Measurements from ENCODE around the gene CXXC5.

CXXC5 gene

DNA sequence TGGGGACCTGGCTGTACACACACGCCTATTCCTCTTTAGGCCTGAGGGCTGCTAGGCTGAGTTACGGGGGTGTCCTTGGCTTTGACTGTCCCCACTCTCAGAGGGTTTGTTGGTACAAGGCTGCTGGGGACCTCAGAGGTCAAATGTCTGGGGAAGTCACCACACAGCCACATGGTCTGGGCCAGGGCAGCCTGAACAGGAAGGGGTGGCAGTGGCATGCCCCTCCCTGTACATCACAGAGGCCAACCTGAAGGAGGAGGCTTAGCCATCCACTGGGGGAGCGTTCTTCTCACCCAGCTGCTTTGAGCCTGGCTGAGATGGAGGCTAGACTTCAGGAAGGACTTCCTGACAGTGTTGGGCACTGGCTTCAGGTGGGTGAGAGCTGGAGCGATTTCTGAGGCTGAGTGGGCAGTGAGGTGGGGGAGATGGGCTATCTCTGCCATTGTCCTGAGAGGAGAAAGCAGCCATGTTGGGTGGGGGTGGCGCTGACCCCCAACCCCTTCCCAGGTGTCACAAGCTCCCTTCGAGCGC is 36.3 kb downstream of the CXXC5 start:
- peaks cover 9% of the 10 kb centered on the region for H3K79me2 ChIP-seq (ENCODE audit: insufficient read depth, low read length)
- TF ChIP-seq CTCF (IDR thresholded peaks at IDR 0.05; ENCODE audit: borderline replicate concordance, extremely low read depth, low read length, poor library complexity, severe bottlenecking) = no peak
- peak; percentile 45 for ATAC-seq (ENCODE audit: insufficient read depth, low read depth)

DNA sequence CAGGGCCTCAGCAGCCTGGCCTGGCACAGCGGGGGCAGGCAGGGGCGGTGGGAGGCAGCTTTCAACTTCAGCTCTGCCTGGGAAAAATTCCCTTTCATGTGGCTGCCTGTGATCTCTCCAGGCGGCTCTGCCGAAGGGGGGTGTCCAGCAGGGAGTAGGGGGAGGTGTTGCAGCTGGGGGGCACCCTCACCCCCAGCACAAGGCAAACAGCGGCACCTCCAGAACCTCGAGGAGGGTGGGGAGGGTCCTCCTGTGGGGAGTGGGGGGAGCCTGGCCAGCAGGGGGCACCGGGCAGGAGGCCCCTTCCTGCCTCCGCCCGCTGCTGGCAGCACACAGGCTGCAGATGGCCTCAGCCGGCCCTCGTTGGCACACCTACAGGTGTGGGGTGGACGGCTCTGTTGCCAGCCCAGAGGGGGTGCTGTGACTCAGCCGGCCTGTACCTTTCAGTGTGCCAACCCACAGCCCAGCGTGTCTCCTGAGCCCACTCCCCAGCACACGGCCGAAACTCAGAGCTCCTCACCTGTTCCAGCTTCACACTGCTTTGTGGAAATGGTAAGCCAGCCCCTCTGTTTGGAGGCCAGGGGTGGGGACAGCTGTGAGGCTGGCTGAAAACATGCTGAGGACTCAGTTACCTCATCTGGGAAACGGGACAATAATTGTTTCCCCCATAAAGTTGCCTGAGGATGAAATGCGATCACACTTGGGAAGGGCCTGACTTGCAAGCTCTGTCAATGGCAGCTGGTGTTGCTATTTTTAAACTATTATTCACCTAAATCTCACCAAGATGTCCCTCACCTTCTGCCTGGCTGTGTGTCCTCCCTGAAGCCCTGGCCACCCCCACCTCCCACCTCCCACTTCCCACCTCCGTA is 37.0 kb downstream of the CXXC5 start:
- no peak overlapping the region for H2AFZ ChIP-seq (ENCODE audit: low read depth, low read length)
- H3K79me2 ChIP-seq (ENCODE audit: insufficient read depth, low read length) = peaks cover 4% of the 10 kb centered on the region; the same call in 1 of the 2 replicates
- peaks cover 5% of the 10 kb centered on the region for H4K20me1 ChIP-seq (ENCODE audit: insufficient read depth, low read length)
- no peak for TF ChIP-seq EZH2 (IDR thresholded peaks at IDR 0.05; ENCODE audit: borderline replicate concordance, low read depth, low read length, severe bottlenecking)
- TF ChIP-seq CTCF (IDR thresholded peaks at IDR 0.05; ENCODE audit: borderline replicate concordance, extremely low read depth, low read length, poor library complexity, severe bottlenecking) = peak; percentile 42
- H3K4me1 ChIP-seq (ENCODE audit: insufficient read depth, low read length) = peaks cover 47% of the 10 kb centered on the region
- peak; percentile 78 for ATAC-seq (ENCODE audit: insufficient read depth, low read depth)
- no peaks in the 10 kb centered on the region for H3K27me3 ChIP-seq (ENCODE audit: insufficient read depth, low read length, poor library complexity)
- peak overlapping the region; percentile 35 for H3K27ac ChIP-seq (ENCODE audit: low read length)
- H3K4me2 ChIP-seq (ENCODE audit: insufficient read depth, low read length) = no peak overlapping the region
- peaks cover 40% of the 10 kb centered on the region for H3K36me3 ChIP-seq (ENCODE audit: insufficient read depth, low read length)
- DNase-seq = peak; percentile 73
- H3K9me3 ChIP-seq (ENCODE audit: insufficient read depth, low read length, severe bottlenecking) = no peaks in the 10 kb centered on the region
- H3K9ac ChIP-seq (ENCODE audit: low read depth, low read length) = no peak overlapping the region
- H3K4me3 ChIP-seq (ENCODE audit: low read depth in 1 of 2, low read length in 2 of 2) = no peak overlapping the region

More for the DNA sequence above, 36.3 kb downstream of the CXXC5 start:
- Histone ChIP-seq H3K4me2 (ENCODE audit: insufficient read depth, low read length) (no peak overlapping the region), H3K4me1 (ENCODE audit: insufficient read depth, low read length) (peaks cover 47% of the 10 kb centered on the region), H3K9me3 (ENCODE audit: insufficient read depth, low read length, severe bottlenecking) (no peaks in the 10 kb centered on the region), H3K36me3 (ENCODE audit: insufficient read depth, low read length) (peaks cover 47% of the 10 kb centered on the region), H4K20me1 (ENCODE audit: insufficient read depth, low read length) (peaks cover 6% of the 10 kb centered on the region), H2AFZ (ENCODE audit: low read depth, low read length) (no peak overlapping the region), H3K27me3 (ENCODE audit: insufficient read depth, low read length, poor library complexity) (no peaks in the 10 kb centered on the region), H3K9ac (ENCODE audit: low read depth, low read length) (no peak overlapping the region), H3K4me3 (ENCODE audit: low read depth in 1 of 2, low read length in 2 of 2) (no peak overlapping the region), H3K27ac (ENCODE audit: low read length) (peak overlapping the region; percentile 35)
- no peak for DNase-seq

- Histone ChIP-seq H2AFZ (ENCODE audit: low read depth, low read length) (no peak overlapping the region), H4K20me1 (ENCODE audit: insufficient read depth, low read length) (no peaks in the 10 kb centered on the region; the same call in 1 of the 2 replicates), H3K36me3 (ENCODE audit: insufficient read depth, low read length) (peaks cover 33% of the 10 kb centered on the region), H3K4me2 (ENCODE audit: insufficient read depth, low read length) (no peak overlapping the region), H3K27ac (ENCODE audit: low read length) (peak overlapping the region; percentile 21; the same call in 1 of the 2 replicates), H3K9me3 (ENCODE audit: insufficient read depth, low read length, severe bottlenecking) (no peaks in the 10 kb centered on the region), H3K9ac (ENCODE audit: low read depth, low read length) (no peak overlapping the region), H3K4me3 (ENCODE audit: low read depth in 1 of 2, low read length in 2 of 2) (no peak overlapping the region), H3K27me3 (ENCODE audit: insufficient read depth, low read length, poor library complexity) (no peaks in the 10 kb centered on the region), H3K4me1 (ENCODE audit: insufficient read depth, low read length) (peaks cover 47% of the 10 kb centered on the region), H3K79me2 (ENCODE audit: insufficient read depth, low read length) (no peaks in the 10 kb centered on the region)
- DNase-seq (no peak), ATAC-seq (ENCODE audit: insufficient read depth, low read depth) (no peak)
- TF ChIP-seq EZH2 (IDR thresholded peaks at IDR 0.05; ENCODE audit: borderline replicate concordance, low read depth, low read length, severe bottlenecking) (no peak), CTCF (IDR thresholded peaks at IDR 0.05; ENCODE audit: borderline replicate concordance, extremely low read depth, low read length, poor library complexity, severe bottlenecking) (no peak)
Measured at GRCh38 chr5:139685886-139686285, 37.7 kb downstream of the CXXC5 start.

Data from DND-41 (cell line).